ENCODE data around the gene EPHA2. TPM values are rescaled to one million over a fixed set of nuclear protein-coding genes. Genes with fewer than 3 reads are reported as not detected.

EPHA2 gene
- total RNA-seq, 1 experiment from 2014 or later: 263 TPM

DNA sequence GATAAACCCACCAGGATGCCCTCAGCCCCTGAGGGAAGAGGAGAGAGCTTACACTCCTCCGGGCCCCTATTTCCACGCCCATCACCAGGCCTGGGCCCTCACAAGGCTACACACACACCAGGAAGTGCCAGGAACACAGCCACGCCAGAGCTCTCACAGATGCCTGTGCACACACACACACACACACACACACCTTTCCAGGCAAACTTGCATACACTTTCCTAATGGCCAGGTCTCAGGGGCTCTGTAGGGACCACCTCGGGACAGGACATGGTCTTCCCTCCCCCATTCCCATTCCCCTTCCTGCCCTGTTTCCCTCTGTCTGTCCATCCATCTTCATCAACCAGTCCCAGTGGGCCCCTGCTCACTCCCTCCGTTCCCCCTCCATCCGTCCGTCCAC is 9.7 kb upstream of the EPHA2 start:
- no peak for DNase-seq (ENCODE audit: low read depth, low spot score)
- no peaks in the 10 kb centered on the region for H3K9me3 ChIP-seq (ENCODE audit: control insufficient read depth, insufficient read depth, low read depth, low read length)
- peak overlapping the region; percentile 92 for H3K27ac ChIP-seq (ENCODE audit: low read length)
- peak; percentile 27; the same call in 1 of the 2 replicates for ATAC-seq
- H3K27me3 ChIP-seq (ENCODE audit: control insufficient read depth, insufficient read depth, low read length): no peaks in the 10 kb centered on the region
- BruUV-seq (replicated peaks): no TSS peak
- H3K4me3 ChIP-seq (ENCODE audit: low read depth in 2 of 2, low read length in 2 of 2): no peak overlapping the region
- in situ Hi-C loops (cut with HindIII; ENCODE audit: low pct_unique_long_range_greater_than_20kb, low sequenced_read_pairs) (no loop called here), intact Hi-C loops (cut with micrococcal nuclease; ENCODE audit: unreplicated experiment) (no loop called here)
- peak; percentile 73 for TF ChIP-seq POLR2AphosphoS5 (IDR thresholded peaks at IDR 0.05; ENCODE audit: low read depth, low read length)
- no peak for TF ChIP-seq TCF7L2 (IDR thresholded peaks at IDR 0.05; ENCODE audit: low read depth, low read length)
- TF ChIP-seq SIN3A (IDR thresholded peaks at IDR 0.05; ENCODE audit: borderline replicate concordance, insufficient read depth, low read depth, low read length): no peak
- ChIA-PET CTCF (no interaction called here), POLR2A (interaction anchor here (0.5 to 1.3 kb wide), 3 partner anchors 8 to 15 kb away, joined by 3 read pairs; partner anchors contain the start of gene EPHA2)
- peaks cover 63% of the 10 kb centered on the region for H3K4me1 ChIP-seq (ENCODE audit: control insufficient read depth, insufficient read depth, low read length)
- no peaks in the 10 kb centered on the region for H3K36me3 ChIP-seq (ENCODE audit: control insufficient read depth, insufficient read depth, low read length)

DNA sequence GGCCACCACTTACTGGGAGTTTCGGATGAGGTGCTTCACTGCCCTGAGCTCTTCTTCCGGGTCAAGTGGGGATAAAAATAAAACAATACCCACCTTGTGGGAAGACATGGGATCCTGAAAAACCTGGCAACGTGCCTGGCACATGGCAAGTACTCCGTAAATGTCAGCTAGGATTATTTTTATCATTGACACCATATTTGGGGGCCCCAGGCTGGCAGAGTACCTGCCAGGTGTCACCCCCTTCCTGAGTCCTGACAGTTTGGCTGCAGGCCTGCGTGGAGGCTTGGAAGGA is 9.2 kb upstream of the EPHA2 start:
- intact Hi-C loops (cut with micrococcal nuclease; ENCODE audit: unreplicated experiment): no loop called here
- BruUV-seq (replicated peaks): no TSS peak
- H3K9me3 ChIP-seq (ENCODE audit: control insufficient read depth, insufficient read depth, low read depth, low read length): no peaks in the 10 kb centered on the region
- no peak for DNase-seq (ENCODE audit: low read depth, low spot score)
- ATAC-seq: no peak
- TF ChIP-seq SIN3A (IDR thresholded peaks at IDR 0.05; ENCODE audit: borderline replicate concordance, insufficient read depth, low read depth, low read length) (no peak), POLR2AphosphoS5 (IDR thresholded peaks at IDR 0.05; ENCODE audit: low read depth, low read length) (no peak), TCF7L2 (IDR thresholded peaks at IDR 0.05; ENCODE audit: low read depth, low read length) (no peak)
- TF ChIP-seq, protein P1, sequence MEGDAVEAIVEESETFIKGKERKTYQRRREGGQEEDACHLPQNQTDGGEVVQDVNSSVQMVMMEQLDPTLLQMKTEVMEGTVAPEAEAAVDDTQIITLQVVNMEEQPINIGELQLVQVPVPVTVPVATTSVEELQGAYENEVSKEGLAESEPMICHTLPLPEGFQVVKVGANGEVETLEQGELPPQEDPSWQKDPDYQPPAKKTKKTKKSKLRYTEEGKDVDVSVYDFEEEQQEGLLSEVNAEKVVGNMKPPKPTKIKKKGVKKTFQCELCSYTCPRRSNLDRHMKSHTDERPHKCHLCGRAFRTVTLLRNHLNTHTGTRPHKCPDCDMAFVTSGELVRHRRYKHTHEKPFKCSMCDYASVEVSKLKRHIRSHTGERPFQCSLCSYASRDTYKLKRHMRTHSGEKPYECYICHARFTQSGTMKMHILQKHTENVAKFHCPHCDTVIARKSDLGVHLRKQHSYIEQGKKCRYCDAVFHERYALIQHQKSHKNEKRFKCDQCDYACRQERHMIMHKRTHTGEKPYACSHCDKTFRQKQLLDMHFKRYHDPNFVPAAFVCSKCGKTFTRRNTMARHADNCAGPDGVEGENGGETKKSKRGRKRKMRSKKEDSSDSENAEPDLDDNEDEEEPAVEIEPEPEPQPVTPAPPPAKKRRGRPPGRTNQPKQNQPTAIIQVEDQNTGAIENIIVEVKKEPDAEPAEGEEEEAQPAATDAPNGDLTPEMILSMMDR (IDR thresholded peaks at IDR 0.05): no peak
- TF ChIP-seq, protein P2, sequence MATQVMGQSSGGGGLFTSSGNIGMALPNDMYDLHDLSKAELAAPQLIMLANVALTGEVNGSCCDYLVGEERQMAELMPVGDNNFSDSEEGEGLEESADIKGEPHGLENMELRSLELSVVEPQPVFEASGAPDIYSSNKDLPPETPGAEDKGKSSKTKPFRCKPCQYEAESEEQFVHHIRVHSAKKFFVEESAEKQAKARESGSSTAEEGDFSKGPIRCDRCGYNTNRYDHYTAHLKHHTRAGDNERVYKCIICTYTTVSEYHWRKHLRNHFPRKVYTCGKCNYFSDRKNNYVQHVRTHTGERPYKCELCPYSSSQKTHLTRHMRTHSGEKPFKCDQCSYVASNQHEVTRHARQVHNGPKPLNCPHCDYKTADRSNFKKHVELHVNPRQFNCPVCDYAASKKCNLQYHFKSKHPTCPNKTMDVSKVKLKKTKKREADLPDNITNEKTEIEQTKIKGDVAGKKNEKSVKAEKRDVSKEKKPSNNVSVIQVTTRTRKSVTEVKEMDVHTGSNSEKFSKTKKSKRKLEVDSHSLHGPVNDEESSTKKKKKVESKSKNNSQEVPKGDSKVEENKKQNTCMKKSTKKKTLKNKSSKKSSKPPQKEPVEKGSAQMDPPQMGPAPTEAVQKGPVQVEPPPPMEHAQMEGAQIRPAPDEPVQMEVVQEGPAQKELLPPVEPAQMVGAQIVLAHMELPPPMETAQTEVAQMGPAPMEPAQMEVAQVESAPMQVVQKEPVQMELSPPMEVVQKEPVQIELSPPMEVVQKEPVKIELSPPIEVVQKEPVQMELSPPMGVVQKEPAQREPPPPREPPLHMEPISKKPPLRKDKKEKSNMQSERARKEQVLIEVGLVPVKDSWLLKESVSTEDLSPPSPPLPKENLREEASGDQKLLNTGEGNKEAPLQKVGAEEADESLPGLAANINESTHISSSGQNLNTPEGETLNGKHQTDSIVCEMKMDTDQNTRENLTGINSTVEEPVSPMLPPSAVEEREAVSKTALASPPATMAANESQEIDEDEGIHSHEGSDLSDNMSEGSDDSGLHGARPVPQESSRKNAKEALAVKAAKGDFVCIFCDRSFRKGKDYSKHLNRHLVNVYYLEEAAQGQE (IDR thresholded peaks at IDR 0.05; ENCODE audit: insufficient read depth in 1 of 2, low read depth in 2 of 2, low read length in 1 of 2): no peak
- POLR2A ChIA-PET: interaction anchor here (0.6 to 1.3 kb wide), 3 partner anchors 9 to 66 kb away, joined by 3 to 4 read pairs (median 3); partner anchors contain the start of gene EPHA2
- in situ Hi-C loops (cut with HindIII; ENCODE audit: low pct_unique_long_range_greater_than_20kb, low sequenced_read_pairs): no loop called here
- H3K27ac ChIP-seq (ENCODE audit: low read length): peak overlapping the region; percentile 92
- H3K4me3 ChIP-seq (ENCODE audit: low read depth in 2 of 2, low read length in 2 of 2): no peak overlapping the region
- peaks cover 65% of the 10 kb centered on the region for H3K4me1 ChIP-seq (ENCODE audit: control insufficient read depth, insufficient read depth, low read length)
- H3K27me3 ChIP-seq (ENCODE audit: control insufficient read depth, insufficient read depth, low read length): no peaks in the 10 kb centered on the region
- no peaks in the 10 kb centered on the region for H3K36me3 ChIP-seq (ENCODE audit: control insufficient read depth, insufficient read depth, low read length)
- CTCF ChIA-PET: no interaction called here

DNA sequence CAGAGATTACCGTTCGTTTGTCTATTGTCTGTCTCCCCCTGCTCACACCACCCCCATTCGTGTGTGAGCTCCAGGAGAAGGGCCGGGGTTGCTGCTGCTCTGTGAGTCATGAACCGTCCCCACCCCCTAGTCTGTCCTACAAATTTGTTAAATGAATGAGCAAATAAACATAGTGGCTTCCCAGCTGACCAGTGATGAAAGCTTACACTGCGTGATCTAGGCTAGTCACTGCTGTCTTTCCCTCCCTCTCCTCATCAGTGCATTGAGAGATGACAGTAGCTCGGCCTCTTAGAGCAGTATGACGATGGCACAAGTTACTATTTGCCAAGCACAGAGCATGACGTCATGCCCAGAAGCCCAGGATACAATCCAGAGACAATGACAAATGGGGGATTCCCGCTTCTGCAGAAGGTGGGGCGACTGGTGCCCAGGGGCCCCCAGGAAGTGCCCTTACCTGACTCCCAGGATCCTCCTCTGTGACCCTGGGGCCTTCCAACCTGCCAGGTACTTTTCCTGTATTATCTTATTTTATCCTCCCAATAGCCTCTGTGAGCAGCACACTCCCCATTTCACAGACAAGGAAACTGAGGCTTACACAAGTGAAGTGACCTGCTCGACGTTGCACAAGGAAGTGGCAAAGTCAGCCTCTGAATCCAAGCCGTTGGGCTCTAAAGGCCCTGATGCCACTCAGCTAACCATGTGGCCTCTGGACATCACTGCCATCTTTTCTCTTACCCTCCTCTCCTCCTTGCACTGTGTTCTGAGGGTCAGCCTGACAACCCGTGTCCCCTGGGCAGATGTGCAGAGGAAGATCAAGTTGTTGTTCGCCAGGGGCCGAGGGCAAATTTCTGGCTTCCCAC is 8.6 kb upstream of the EPHA2 start:
- TF ChIP-seq, protein P1 (IDR thresholded peaks at IDR 0.05): no peak
- TF ChIP-seq, protein P2 (IDR thresholded peaks at IDR 0.05; ENCODE audit: insufficient read depth in 1 of 2, low read depth in 2 of 2, low read length in 1 of 2): no peak
- TF ChIP-seq SIN3A (IDR thresholded peaks at IDR 0.05; ENCODE audit: borderline replicate concordance, insufficient read depth, low read depth, low read length): no peak
- no peak for TF ChIP-seq TCF7L2 (IDR thresholded peaks at IDR 0.05; ENCODE audit: low read depth, low read length)
- no peak; the same call in 1 of the 2 replicates for TF ChIP-seq POLR2AphosphoS5 (IDR thresholded peaks at IDR 0.05; ENCODE audit: low read depth, low read length)
- CTCF ChIA-PET: no interaction called here
- Histone ChIP-seq H3K36me3 (ENCODE audit: control insufficient read depth, insufficient read depth, low read length) (no peaks in the 10 kb centered on the region), H3K27me3 (ENCODE audit: control insufficient read depth, insufficient read depth, low read length) (no peaks in the 10 kb centered on the region), H3K27ac (ENCODE audit: low read length) (peak overlapping the region; percentile 92), H3K4me3 (ENCODE audit: low read depth in 2 of 2, low read length in 2 of 2) (no peak overlapping the region), H3K4me1 (ENCODE audit: control insufficient read depth, insufficient read depth, low read length) (peaks cover 68% of the 10 kb centered on the region), H3K9me3 (ENCODE audit: control insufficient read depth, insufficient read depth, low read depth, low read length) (no peaks in the 10 kb centered on the region)
- POLR2A ChIA-PET: interaction anchor here (0.6 to 1.3 kb wide), 7 partner anchors 8 to 66 kb away, joined by 3 to 6 read pairs (median 3); partner anchors contain the start of gene EPHA2
- peak; percentile 63 for ATAC-seq
- no TSS peak for BruUV-seq (replicated peaks)
- in situ Hi-C loops (cut with HindIII; ENCODE audit: low pct_unique_long_range_greater_than_20kb, low sequenced_read_pairs): no loop called here
- peak; percentile 96 for DNase-seq (ENCODE audit: low read depth, low spot score)
- intact Hi-C loops (cut with micrococcal nuclease; ENCODE audit: unreplicated experiment): no loop called here
